Measurements from ENCODE around the gene RAF1.

RAF1 gene

GRCh38 chr3:12687948-12688347, 24.0 kb upstream of the RAF1 start:
- TF ChIP-seq CTCF (IDR thresholded peaks at IDR 0.05), result no peak

GRCh38 chr3:12686096-12686495, 22.2 kb upstream of the RAF1 start:
- no peak for TF ChIP-seq CTCF (IDR thresholded peaks at IDR 0.05)

GRCh38 chr3:12681943-12682390, 18.1 kb upstream of the RAF1 start:
- TF ChIP-seq CTCF (IDR thresholded peaks at IDR 0.05), result no peak

GRCh38 chr3:12681089-12681942, 17.4 kb upstream of the RAF1 start:
- TF ChIP-seq CTCF (IDR thresholded peaks at IDR 0.05), result no peak

GRCh38 chr3:12679468-12679867, 15.6 kb upstream of the RAF1 start:
- TF ChIP-seq CTCF (IDR thresholded peaks at IDR 0.05), result no peak

GRCh38 chr3:12677616-12678015, 13.7 kb upstream of the RAF1 start:
- no peak for TF ChIP-seq CTCF (IDR thresholded peaks at IDR 0.05)

- TF ChIP-seq CTCF (IDR thresholded peaks at IDR 0.05), result no peak
Observed at GRCh38 chr3:12675115-12675810, 11.3 kb upstream of the RAF1 start.

Data from LNCAP (cell line).